ENCODE measurements around the gene NFIC.

- TF ChIP-seq CTCF (IDR thresholded peaks at IDR 0.05) (no peak), POLR2A (IDR thresholded peaks at IDR 0.05) (no peak)
Observed at GRCh38 chr19:3412066-3412465, 45.7 kb downstream of the NFIC start.
